ENCODE measurements around the gene RSBN1L.

RSBN1L gene

DNA sequence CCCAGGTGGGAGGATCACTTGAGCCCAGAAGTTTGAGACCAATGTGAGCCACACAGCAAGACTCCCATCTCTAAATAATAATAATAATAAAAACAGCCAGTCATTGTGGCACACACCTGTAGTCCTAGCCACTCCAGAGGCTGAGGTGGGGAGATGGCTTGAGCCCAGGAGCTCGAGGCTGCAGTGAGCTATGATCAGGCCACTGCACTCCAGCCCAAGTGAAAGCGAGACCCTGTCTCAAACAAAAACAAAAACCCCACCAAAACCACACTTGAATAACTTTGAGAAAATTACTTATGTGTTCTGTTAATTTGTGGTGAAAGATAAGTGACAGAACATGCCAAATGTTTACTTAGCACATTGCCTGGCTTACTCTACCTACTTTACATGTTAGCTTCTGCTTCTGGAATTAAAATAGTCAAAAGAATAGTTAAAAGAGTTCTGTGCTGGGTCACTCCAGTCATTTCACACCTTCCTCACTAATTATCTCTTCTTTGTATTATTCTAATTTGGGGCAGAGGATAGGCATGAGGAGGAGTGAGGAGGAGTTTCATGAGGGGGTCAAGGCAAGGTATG lies 92.2 kb downstream of the RSBN1L start:
- H3K27ac ChIP-seq = no peak overlapping the region
- TF ChIP-seq ZFX (IDR thresholded peaks at IDR 0.05) (no peak), CTCF (conservative IDR thresholded peaks at IDR 0.05) (no peak)

- no peak for TF ChIP-seq CTCF (conservative IDR thresholded peaks at IDR 0.05)
- TF ChIP-seq ZFX (IDR thresholded peaks at IDR 0.05) = no peak
- H3K27ac ChIP-seq = no peak overlapping the region
Measured at GRCh38 chr7:77791336-77791735, 95.1 kb downstream of the RSBN1L start.

- TF ChIP-seq CTCF (conservative IDR thresholded peaks at IDR 0.05) = no peak
- TF ChIP-seq ZFX (IDR thresholded peaks at IDR 0.05) = no peak
- H3K27ac ChIP-seq = no peak overlapping the region
Measured at GRCh38 chr7:77791956-77792355, 95.7 kb downstream of the RSBN1L start.

- no peak overlapping the region for H3K27ac ChIP-seq
- TF ChIP-seq ZFX (IDR thresholded peaks at IDR 0.05) (no peak), CTCF (conservative IDR thresholded peaks at IDR 0.05) (no peak)
Measured at GRCh38 chr7:77794000-77794399, 97.7 kb downstream of the RSBN1L start.

DNA sequence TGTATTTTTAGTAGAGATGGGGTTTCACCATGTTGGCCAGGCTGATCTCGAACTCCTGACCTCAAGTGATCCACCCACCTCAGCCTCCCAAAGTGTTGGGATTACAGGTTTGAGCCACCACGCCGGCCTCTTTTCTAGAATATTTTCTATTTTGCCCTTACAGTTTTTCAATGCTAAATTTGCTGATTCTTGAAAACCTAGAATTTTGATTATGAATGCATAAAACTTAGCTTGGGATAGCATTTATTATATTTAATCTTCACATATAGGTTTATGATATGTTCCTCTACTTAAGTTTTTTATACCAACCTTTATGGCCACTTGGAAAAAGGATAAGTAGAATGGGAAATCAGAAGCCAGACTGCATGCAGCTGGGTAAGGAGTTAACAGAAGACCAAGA lies 99.8 kb downstream of the RSBN1L start:
- H3K27ac ChIP-seq = no peak overlapping the region
- TF ChIP-seq CTCF (conservative IDR thresholded peaks at IDR 0.05) = no peak
- TF ChIP-seq ZFX (IDR thresholded peaks at IDR 0.05) = no peak

- no peak for TF ChIP-seq CTCF (conservative IDR thresholded peaks at IDR 0.05)
- no peak for TF ChIP-seq ZFX (IDR thresholded peaks at IDR 0.05)
- no peak overlapping the region for H3K27ac ChIP-seq
Measured at GRCh38 chr7:77796960-77797359, 100.7 kb downstream of the RSBN1L start.

DNA sequence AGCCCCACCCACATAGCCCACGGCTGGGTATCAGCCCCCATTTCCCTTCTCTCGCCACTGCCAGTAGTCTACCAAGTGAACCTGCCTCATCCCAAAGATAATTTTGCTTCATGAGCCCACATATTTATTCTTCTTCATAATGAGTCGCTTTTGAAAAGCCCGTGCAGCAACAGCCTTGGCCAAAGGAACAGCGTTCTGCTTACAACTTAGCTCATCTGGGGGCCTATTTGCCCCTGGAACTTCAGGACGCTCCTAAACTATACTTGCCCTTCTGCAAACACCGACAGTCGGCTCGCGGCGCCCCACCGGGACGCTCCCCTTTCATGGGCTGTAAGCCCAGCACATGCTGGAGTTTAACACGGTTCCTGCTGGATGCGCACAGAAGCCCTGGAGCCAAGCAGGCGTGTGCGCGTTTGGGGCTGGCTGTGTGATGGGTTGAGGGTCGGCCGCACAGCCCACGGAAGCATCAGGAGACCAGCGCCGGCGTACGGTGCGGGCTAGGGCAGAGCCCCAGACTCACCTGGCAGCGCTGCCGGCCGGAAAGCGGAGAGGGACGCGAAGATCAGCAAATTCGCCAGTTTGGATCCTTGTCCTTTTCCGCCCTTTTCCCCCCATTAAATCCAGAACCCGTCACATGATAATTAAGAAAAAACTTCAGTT lies 101.6 kb downstream of the RSBN1L start:
- H3K27ac ChIP-seq = peak overlapping the region; percentile 94
- TF ChIP-seq CTCF (conservative IDR thresholded peaks at IDR 0.05) (no peak), ZFX (IDR thresholded peaks at IDR 0.05) (0 out of 2 replicates have a peak, but pooled peaks have one; percentile 61)
